Measurements from ENCODE around the gene TRIM2.

GRCh38 chr4:153332936-153333335 lies 128.7 kb downstream of the TRIM2 start:
- TF ChIP-seq CTCF (IDR thresholded peaks at IDR 0.05) (no peak), POLR2A (IDR thresholded peaks at IDR 0.05) (no peak)
